ENCODE measurements around the gene TMEM61. TPM values are rescaled to one million over a fixed set of nuclear protein-coding genes. Genes with fewer than 3 reads are reported as not detected.

The TMEM61 gene
- total RNA-seq, 3 donors from 2014 or later, result 0.32 to 8.3 (median 7.5) TPM

GRCh38 chr1:54987919-54988705, 7.7 kb downstream of the TMEM61 start:
- no peak for TF ChIP-seq POLR2AphosphoS5 (IDR thresholded peaks at IDR 0.05)
- no peak for TF ChIP-seq CTCF (IDR thresholded peaks at IDR 0.05)
- TF ChIP-seq POLR2A (IDR thresholded peaks at IDR 0.05), result no peak
- no peak for DNase-seq (ENCODE audit: low spot score in 2 of 2)
- no peak overlapping the region for H3K4me3 ChIP-seq
- H3K36me3 ChIP-seq, result no peaks in the 10 kb centered on the region
- H3K27me3 ChIP-seq, result no peaks in the 10 kb centered on the region
- no peak overlapping the region for H3K27ac ChIP-seq
- H3K9me3 ChIP-seq, result no peaks in the 10 kb centered on the region
- intact Hi-C loops (cut with DNase I; ENCODE audit: low total_unique reads), result no loop called here
- H3K4me1 ChIP-seq, result no peaks in the 10 kb centered on the region

GRCh38 chr1:54988975-54989374, 8.5 kb downstream of the TMEM61 start:
- Histone ChIP-seq H3K27me3 (no peaks in the 10 kb centered on the region), H3K36me3 (no peaks in the 10 kb centered on the region), H3K4me3 (no peak overlapping the region), H3K9me3 (no peaks in the 10 kb centered on the region), H3K27ac (no peak overlapping the region), H3K4me1 (no peaks in the 10 kb centered on the region)
- DNase-seq (ENCODE audit: low spot score in 2 of 2), result no peak
- no peak for TF ChIP-seq POLR2AphosphoS5 (IDR thresholded peaks at IDR 0.05)
- TF ChIP-seq POLR2A (IDR thresholded peaks at IDR 0.05), result no peak
- TF ChIP-seq CTCF (IDR thresholded peaks at IDR 0.05), result no peak
- intact Hi-C loops (cut with DNase I; ENCODE audit: low total_unique reads), result no loop called here

- no peak overlapping the region for H3K27ac ChIP-seq
- TF ChIP-seq CTCF (IDR thresholded peaks at IDR 0.05) (no peak), POLR2A (IDR thresholded peaks at IDR 0.05) (no peak), POLR2AphosphoS5 (IDR thresholded peaks at IDR 0.05) (no peak)
- no peak overlapping the region for H3K4me3 ChIP-seq
- no peaks in the 10 kb centered on the region for H3K9me3 ChIP-seq
- no peaks in the 10 kb centered on the region for H3K27me3 ChIP-seq
- intact Hi-C loops (cut with DNase I; ENCODE audit: low total_unique reads), result no loop called here
- no peaks in the 10 kb centered on the region for H3K4me1 ChIP-seq
- H3K36me3 ChIP-seq, result no peaks in the 10 kb centered on the region
- no peak for DNase-seq (ENCODE audit: low spot score in 2 of 2)
These were observed 9.0 kb downstream of the TMEM61 start for GRCh38 chr1:54989473-54989872.

- intact Hi-C loops (cut with DNase I; ENCODE audit: low total_unique reads), result no loop called here
- no peak for TF ChIP-seq CTCF (IDR thresholded peaks at IDR 0.05)
- TF ChIP-seq POLR2AphosphoS5 (IDR thresholded peaks at IDR 0.05), result no peak
- Histone ChIP-seq H3K9me3 (no peaks in the 10 kb centered on the region), H3K36me3 (no peaks in the 10 kb centered on the region), H3K4me3 (no peak overlapping the region), H3K4me1 (no peaks in the 10 kb centered on the region), H3K27ac (no peak overlapping the region), H3K27me3 (no peaks in the 10 kb centered on the region)
- DNase-seq (ENCODE audit: low spot score in 2 of 2), result no peak
These were observed 9.8 kb downstream of the TMEM61 start for GRCh38 chr1:54989968-54990810.

- no peak overlapping the region for H3K27ac ChIP-seq
- no peaks in the 10 kb centered on the region for H3K9me3 ChIP-seq
- intact Hi-C loops (cut with DNase I; ENCODE audit: low total_unique reads), result no loop called here
- no peak for TF ChIP-seq CTCF (IDR thresholded peaks at IDR 0.05)
- no peak for TF ChIP-seq POLR2A (IDR thresholded peaks at IDR 0.05)
- H3K27me3 ChIP-seq, result no peaks in the 10 kb centered on the region
- no peaks in the 10 kb centered on the region for H3K4me1 ChIP-seq
- H3K36me3 ChIP-seq, result no peaks in the 10 kb centered on the region
- no peak for DNase-seq (ENCODE audit: low spot score in 2 of 2)
- H3K4me3 ChIP-seq, result no peak overlapping the region
These were observed 10.5 kb downstream of the TMEM61 start for GRCh38 chr1:54990916-54991315.

All from breast epithelium (tissue), 4 donors.